CD4-positive, alpha-beta T cell treated with Interleukin-1 beta for 1 hour (primary cell): ENCODE results near the gene SLFN5.
"Not testable (repeated sequence)": the region's sequence is repeated elsewhere in the genome, so short reads cannot be mapped to it uniquely, and the experiment has no call there.

ENCODE experiments used
- DNase-seq, 2 donors: peaks; one replicate each; pipeline ENCODE4 v3.0.0-alpha.2; 2020 to 2022

Gene SLFN5

DNA sequence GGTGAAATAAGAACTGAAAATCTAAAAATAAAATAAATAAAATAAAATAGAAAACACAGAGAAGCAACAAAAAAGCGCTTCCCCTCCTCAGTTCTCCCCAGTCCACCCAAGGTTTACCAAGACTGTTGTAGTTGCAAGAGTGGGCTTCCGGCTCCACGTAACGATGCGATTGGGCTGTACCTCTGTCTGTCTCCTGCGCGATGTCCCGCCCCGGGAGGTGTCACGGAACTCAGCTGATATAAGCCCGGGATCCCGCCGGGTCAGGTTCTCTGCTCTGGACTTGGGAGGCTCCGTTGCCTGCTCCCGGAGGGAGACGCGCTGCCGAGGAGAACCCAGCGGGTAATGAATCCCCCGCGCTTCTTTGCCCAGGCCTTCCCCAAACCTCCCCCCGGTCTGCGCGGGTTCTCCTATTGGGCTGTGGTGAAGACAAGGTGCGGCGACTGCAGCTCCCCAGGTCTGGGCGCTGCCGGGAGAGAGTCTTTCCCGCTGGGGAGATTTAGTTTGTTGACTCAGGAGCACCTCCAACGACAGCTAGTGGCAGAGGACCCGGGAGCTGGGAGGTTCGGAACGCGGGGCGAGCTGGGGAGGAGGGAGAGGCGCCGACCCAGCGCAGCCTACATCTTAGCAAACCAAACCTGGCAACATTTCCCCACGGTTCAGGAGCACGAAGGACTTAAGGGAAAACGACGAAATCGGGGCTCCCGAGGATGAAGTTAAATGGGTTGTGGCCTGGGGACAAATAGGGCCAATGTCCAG is at the start of gene SLFN5:
Gene SLFN5, plus strand, starts transcription at position 268 of the 756 bp plus-strand sequence. CDS start 15,619 bp downstream, outside the sequence.
- peak; percentile 93 to 95 for DNase-seq

DNA sequence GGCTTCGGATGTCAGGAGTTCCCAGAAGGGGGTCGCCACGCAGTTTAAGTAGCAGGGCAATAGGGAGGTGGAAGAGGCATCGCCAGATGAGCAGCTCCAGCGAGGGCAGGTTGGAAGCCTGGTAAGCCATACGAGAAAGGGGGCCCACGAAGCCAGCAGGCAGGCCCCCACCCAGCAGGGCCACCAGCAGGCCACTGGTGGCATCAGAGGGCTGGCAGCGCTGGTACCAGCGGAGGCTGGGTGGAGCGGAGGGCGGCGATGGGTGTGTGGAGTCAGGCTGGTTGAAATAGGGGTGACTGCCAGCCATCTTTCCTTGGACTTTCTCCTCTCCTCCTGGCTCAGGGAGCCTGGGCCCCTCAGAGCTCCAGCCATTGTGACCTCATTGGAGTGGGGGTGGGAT is 48.9 kb upstream of the SLFN5 start, which contains the start of gene SLC35G3:
Gene SLC35G3, minus strand, starts transcription at position 393 of the 400 bp plus-strand sequence. Its CDS starts 86 bp downstream, at position 307.
- not testable (repeated sequence) for DNase-seq

DNA sequence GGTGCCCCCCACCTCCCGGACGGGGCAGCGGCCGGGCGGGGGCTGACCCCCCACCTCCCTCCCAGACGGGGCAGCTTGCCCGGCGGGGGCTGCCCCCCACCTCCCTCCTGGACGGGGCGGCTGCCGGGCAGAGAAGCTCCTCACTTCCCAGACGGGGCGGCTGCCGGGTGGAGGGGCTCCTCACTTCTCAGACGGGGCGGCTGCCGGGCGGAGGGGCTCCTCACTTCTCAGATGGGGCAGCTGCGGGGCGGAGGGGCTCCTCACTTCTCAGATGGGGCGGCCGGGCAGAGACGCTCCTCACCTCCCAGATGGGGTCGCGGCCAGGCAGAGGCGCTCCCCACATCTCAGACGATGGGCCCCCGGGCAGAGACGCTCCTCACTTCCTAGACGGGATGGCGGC is 47.8 kb upstream of the SLFN5 start:
- not testable (repeated sequence) for DNase-seq

DNA sequence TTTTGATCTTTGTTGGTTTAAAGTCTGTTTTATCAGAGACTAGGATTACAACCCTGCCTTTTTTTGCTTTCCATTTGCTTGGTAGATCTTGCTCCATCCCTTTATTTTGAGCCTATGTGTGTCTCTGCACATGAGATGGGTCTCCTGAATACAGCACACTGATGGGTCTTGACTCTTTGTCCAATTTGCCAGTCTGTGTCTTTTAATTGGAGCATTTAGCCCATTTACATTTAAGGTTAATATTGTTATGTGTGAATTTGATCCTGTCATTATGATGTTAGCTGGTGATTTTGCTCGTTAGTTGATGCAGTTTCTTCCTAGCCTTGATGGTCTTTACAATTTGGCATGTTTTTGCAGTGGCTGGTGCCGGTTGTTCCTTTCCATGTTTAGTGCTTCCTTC is 40.3 kb upstream of the SLFN5 start:
- not testable (repeated sequence) for DNase-seq

DNA sequence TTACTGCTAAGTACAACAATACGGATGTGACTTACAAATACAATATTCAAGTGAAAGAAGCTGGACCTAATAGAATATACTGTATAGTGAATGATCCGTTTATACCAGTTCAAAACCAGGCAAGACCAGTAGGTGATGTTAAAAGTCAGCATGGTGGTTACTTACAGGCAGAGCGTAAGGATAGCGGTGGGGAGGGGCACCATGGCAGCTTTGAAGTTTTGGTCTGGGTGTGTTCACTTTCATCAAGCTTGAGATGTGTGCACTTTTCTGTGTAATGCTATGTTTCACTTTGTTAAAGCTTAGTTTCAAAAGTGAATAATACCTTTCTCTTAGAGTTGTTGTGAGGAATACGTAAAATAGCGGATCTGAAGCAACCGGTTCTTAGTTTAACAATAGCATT is 32.1 kb upstream of the SLFN5 start:
- peak in 1 of 2 donors; percentile 30 for DNase-seq

DNA sequence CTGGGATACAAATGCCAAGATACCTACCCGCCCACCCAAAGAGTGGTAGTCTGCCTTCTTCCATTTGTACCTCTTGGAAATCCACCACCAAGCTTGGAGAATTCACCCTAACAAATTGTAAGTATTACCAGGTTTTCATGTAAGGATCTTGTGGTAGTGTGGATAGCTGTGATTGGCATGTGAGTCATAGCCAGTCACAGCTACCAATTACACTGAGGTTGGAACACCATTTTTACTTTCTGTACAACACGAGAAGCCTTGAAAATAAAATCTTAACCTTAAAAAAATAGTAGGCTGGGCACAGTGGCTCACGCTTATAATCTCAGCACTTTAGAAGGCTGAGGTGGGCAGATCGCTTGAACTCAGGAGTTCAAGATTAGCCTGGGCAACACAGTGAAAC is 30.2 kb upstream of the SLFN5 start:
- no peak for DNase-seq

DNA sequence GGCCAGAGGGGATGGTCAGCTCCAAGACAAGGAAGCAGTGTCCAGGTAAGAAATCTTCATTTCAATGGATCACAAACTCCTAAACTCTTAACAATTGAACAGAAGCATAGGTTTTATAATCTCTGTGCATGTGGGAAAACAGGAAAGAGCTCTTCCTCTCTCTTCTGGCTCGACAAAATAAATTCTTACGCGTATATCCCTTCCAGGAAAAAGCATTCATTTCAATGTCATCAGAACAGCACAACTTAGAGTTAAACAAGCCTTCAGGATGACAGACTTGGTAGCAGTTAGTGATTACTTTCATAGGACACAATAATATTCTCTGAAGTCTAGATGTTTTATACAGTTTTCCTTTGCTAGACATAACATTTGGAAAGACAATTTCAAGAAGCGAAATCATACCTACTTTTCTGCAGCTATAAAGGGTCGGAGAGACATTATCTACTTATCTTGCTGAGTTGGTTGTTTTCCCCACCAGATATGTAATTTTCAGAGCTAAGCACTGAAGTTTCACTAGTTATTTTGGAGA is 29.4 kb upstream of the SLFN5 start:
- DNase-seq = no peak

DNA sequence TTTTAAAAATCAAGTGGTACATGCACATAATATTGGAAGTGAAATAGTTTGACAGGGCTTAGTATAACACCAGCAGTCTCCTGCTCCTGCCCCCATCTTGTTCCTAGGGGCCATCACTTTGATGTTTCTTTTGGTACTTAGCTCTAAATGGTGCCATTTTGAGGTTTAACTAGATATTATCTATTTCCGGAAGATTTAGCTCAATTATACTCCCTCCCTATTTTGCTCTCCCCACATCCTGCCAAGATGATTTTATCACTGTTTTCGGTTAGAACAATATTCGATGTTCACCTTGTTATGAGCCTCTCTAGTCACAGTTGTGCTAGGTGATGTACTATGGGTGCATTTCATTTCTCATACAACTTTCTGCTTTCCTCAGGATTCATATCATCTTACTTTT is 28.7 kb upstream of the SLFN5 start:
- DNase-seq = peak; percentile 32 to 84

DNA sequence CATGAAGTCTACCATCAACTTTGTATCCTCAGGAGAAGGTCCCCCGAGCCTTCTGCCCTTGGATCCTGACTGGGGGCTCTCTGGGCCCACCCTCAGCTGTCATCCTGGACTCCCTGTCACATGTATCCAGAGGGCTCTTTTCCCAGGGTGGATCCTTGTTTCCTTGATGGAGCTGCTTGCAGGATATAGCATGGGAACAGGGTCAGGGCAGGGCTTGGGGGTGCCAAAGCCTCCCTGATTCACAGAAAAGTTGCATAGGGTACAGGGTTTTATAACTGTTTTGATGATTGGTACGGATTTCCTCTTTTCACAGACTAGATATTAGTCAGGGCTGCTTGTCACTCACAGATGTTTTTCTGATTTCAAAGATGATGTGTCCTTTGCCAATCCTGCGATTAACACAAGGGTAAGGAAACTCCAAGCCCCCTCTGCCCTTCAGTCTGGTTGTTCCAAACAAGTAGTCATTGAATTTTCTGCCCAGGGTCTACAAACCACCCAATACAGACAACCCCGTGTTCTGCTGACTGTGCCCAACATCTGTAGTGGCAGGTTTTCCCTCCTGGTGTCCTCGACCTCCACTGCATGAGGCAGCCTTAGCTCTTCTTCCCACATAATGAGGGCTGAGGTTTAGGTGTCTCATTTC is 28.1 kb upstream of the SLFN5 start:
- peak; percentile 13 to 46 for DNase-seq

DNA sequence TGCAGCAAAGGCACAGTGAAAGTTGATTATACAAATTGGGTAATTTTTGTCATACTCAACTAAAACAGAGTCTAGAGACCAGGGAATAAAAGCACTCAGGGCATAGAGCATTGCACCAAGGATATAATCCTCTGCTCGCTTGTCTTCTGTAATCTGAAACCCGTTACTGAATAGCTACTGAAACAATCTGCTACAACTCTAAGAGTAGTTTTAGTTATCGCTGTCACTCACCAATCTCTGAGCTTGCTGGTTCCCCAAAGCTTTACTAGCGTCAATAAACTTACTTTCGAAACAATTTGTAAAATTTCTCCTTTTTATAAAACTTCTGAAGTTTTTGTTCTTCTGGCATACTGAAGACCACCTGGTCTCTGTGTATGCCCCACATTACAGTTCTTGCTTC is 25.8 kb upstream of the SLFN5 start:
- DNase-seq = no peak

DNA sequence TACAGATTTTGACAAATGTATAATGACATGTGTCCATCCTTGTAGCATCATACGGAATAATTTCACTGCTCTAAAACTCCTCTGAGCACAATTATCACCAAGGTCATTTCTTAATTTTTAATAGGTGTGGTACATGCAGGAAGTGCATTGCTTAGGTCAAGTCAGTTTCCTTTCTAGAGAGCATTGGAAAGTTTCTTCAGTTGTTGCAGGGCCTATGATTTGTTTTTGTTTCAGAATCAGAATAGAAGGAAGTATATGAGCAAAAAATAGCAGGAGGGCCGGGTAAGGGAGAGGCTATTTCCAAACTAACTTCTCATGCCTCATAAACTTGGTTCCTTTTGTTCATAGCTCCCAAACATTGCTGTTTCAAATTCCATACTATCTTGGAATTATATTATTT is 24.0 kb upstream of the SLFN5 start:
- DNase-seq = no peak

DNA sequence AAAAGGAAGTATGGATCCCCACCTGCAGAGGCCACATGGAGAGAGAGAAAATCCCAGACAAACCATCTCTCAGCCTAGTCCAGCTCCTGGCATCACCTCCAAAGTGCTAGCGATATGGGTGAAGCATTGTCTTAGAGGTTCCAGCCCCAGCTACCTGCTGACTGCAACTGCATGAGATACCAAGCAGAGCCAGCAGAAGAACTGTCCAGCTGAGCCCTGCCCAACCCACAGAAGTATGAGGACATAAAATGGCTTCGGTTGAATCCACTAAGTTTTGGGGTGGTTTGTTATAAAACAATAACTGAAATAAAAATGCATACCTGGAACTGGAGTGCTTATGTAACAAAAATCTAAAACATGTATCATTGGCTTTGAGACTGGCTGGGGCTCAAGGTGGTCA is 20.4 kb upstream of the SLFN5 start:
- DNase-seq = no peak

DNA sequence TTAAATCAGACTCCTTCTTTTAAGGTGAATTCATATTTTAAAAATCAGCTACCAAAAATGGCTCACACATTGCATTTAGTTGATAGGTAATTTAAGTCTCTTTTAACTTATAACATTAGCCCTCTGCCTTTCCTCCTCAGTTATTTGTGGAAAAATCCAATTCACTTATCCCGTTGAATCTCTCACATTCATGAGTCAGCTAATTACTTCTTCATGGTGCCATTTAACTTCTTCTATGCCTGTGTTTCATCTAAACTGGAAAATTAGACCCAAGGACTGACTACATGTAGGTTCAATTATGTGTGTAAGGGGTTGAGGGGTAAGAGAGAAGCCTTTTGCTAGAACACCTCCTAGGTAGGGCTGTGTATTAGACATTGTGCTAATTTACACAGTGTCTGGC is 18.4 kb upstream of the SLFN5 start:
- DNase-seq = no peak

DNA sequence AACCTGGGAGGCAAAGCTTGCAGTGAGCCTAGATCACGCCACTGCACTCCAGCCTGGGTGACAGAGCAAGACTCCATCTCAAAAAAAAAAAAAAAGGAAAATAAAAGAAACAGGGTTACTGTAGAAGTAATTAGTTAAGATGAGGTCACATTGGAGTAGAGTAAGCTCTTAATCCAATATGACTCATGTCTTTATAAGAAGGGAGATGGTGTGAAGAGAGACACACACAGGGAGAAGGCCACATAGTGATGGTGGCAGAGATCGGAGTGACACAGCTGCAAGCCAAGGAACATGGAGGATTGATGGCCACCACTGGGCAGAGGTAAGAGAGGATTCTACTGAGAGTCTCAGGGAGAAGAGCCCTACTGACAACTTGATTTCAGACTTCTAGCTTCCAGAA is 15.3 kb upstream of the SLFN5 start:
- no peak for DNase-seq

DNA sequence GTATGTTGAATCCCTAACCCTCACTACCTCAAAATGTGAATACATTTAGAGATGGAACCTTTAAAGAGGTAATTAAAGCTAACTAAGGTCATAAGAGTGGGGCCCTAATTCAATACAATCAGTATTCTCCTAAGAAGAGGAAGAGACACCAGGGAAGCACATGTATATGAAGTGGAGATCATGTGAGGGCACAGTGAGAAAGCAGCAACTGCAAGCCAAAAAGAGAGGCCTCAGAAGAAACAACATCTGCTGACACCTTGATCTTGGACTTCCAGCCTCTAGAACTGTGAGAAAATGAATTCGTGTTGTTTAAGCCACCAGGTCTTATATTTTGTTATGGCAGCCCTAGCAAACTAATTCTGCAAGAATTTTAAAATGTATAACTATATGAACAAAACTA is 13.2 kb upstream of the SLFN5 start:
- no peak for DNase-seq

DNA sequence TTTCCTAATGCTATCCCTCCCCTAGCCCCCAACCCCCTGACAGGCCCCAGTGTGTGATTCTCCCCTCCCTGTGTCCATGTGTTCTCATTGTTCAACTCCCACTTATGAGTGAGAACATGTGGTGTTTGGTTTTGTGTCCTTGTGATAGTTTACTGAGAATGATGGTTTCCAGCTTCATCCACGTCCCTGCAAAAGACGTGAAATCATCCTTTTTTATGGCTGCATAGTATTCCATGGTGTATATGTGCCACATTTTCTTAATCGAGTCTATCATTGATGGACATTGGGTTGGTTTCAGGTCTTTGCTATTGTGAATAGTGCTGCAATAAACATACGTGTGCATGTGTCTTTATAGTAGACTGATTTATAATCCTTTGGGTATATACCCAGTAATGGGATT is 8.6 kb upstream of the SLFN5 start:
- DNase-seq = not testable (repeated sequence)

DNA sequence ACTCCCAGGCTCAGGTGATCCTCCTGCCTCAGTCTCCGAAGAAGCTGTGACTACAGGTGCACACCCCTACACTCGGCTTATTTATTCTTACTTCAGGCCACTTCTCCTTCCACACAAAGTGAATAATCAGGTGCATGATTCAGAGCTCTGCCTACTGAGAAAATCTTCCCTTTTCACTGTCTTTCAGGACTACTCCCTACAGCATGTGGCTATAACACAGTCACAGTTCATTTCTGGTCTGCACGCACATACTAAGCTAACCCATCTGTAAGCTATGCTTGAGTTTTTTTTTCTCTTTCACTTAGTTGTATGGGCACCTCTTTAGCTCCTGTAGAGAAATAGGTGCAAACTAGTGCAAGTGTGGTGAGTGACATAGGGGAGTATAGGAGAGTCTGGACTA is 7.6 kb upstream of the SLFN5 start:
- DNase-seq = no peak

DNA sequence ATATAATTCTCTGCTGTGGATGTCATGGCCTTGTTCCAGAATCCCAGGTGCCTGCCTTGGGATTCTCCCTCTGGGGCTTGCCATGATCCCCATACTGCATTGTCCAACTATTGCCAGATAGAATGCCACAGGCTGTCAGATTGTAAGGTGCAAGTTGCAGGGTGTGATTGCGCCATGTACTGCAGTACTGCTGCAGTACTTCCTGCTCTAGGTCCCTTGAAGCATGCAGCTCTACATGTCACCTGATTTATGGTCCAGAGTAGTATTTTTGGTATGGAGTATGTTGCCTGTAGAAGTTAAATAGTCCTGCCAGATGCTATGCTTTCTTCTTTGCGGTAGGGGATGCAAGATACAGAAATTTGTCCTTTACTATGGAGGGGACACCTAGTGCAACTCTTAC is 7.0 kb upstream of the SLFN5 start:
- DNase-seq = no peak

DNA sequence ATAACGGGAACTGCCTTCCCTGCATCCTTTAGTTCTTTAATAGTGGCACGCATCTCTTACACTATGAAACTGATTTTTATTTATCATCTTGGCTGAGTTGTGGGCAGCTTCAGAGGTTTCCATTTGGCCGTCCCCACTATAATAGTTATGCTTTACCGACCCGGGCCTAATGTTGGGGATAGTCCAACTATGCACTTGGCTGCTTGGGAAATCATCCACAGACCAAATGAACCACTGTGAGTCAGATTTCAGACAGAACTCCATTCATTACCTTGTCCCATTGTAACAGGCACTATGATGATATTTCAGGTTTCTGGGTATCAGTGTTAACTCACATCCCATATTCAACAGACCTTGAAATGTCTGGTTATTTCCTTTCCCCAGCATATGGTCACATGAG is 6.1 kb upstream of the SLFN5 start:
- DNase-seq = no peak

DNA sequence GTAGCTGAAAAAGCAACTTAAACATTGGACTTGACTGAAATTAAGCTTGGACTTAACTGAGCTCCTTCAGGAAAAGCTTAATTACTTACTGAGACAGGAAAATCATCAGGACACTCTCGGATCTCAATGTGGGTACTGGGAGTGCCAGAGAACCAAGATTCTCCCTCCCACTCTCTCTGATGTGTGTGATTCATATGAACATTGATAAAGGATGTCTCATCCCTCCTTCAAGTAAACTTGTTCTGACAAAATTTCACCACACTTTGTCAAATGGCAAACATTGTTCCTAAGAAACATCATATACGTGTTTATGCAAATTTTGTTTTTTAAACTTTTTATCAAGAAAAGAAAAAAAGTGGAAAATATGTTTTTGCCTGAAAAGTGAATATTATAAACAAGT is 4.1 kb upstream of the SLFN5 start:
- DNase-seq = no peak

DNA sequence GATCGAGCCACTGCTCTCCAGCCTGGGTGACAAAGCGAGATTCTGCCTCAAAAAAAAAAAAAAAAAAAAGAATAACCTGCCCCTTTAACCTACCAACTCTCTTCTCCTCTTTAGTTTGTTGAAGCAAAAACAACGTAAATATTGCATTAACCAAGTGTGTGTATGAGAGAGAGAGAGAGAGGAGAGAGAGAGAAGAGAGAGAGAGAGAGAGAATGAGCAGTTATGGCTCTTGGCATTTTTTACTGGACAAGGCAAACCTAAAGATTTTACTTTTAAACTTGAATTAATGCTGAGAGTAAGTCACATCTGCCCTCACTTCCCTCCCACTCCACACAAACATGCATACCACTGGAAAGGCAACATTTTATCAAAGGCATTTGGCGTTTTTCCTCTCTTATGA is 3.0 kb upstream of the SLFN5 start:
- no peak for DNase-seq

DNA sequence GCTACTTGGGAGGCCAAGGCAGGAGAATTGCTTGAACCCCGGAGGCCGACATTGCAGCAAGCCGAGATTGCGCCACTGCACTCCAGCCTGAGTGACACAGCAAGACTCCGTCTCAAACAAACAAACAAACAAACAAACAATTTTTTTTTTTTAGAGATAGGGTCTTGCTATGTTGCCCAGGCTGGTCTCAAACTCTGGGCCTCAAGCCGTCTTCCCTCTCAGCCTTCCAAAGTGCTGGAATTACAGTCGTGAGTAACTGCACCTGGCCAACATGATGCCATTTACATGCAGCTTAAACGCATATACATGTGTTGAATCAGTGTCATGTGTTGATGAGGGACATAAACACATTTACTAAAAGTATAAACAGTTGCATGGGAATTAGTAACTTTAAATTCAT is 2.0 kb upstream of the SLFN5 start:
- DNase-seq = no peak

DNA sequence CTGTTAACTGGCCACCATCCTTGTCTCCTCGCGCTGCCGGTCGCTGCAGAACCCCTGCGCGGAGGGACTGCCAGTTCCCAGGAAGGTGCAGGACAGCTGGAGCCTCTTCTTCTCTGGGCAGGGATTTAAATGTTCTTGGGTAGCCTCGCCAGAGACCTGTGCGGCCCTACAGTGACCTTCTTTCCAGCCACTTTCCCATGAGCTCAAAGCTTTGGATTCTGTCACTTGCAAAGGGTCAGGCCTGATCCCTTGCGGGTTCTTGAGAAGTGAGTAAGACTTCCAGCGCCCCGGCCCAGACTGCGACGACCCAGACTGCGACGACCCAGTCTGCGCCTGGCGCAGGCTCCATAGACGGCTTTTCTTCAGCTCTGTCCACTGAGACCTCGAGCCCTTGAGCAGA is 1.4 kb upstream of the SLFN5 start:
- peak in 1 of 2 donors; percentile 10 for DNase-seq

DNA sequence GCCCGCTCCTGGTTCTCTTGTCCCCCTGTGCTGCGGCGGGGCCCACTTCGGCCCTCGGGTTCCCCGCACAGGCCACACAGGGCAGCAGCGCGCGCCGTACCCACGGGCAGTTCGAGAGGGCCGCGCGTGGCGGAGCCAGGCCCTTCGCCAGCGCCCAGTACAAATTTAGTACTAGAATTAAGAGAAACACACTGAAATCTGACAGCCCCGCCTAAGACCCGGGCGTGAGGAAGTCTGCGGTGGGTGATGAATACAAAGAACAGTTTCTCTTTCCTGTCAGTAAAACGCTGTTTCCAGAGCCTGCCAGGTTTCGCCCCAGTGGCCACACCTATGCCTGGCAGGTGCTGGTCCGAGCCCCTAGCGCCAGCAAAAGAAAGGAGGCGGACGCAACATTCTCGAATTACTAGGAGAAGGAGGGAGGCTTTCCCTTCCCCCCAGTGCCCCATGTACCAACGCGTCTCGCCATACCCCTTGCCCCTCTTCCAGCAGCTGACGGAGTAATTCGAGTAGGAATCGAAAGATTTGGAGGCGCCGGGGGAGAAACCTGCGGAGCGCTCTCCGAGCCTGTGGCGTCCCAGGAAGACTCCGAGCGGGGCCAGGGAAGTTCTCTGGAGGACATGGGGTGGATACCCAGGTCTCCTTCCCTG is 591 bp upstream of the SLFN5 start:
- peak; percentile 86 to 89 for DNase-seq
